ENCODE results near the gene ALS2CL.

Gene ALS2CL

GRCh38 chr3:46634856-46635255 lies 58.6 kb downstream of the ALS2CL start:
- no peak for DNase-seq (ENCODE audit: low read depth in 2 of 3, low spot score in 2 of 3)

DNA sequence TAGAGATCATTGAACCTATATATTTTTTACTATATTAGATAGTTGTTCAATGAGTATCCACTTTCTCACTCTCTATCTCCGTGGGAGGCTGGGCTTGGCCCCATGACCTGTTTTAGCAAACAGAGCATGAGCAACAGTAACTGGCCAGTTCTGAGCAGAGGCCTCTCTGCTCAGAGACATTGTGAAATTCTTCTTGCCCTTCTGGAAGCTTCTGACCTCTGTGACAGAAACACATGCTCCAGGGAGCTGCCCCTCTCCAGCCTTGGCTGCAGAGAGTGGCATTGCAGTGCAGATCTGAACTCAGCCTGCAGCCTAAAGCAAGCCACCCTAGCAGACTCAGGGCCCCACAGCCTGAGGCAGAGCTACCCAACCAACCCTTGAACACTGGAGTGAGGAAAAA lies 60.7 kb downstream of the ALS2CL start:
- no peak for DNase-seq (ENCODE audit: low read depth in 2 of 3, low spot score in 2 of 3)

- DNase-seq (ENCODE audit: low read depth in 2 of 3, low spot score in 2 of 3), result peak; percentile 39 to 52 (median 48)
Measured at GRCh38 chr3:46629551-46630517, 63.6 kb downstream of the ALS2CL start.

GRCh38 chr3:46628901-46629369 lies 64.5 kb downstream of the ALS2CL start:
- no peak for DNase-seq (ENCODE audit: low read depth in 2 of 3, low spot score in 2 of 3)

GRCh38 chr3:46627078-46627477 lies 66.4 kb downstream of the ALS2CL start:
- DNase-seq (ENCODE audit: low read depth in 2 of 3, low spot score in 2 of 3), result no peak

GRCh38 chr3:46626039-46626438 lies 67.4 kb downstream of the ALS2CL start:
- no peak for DNase-seq (ENCODE audit: low read depth in 2 of 3, low spot score in 2 of 3)

DNA sequence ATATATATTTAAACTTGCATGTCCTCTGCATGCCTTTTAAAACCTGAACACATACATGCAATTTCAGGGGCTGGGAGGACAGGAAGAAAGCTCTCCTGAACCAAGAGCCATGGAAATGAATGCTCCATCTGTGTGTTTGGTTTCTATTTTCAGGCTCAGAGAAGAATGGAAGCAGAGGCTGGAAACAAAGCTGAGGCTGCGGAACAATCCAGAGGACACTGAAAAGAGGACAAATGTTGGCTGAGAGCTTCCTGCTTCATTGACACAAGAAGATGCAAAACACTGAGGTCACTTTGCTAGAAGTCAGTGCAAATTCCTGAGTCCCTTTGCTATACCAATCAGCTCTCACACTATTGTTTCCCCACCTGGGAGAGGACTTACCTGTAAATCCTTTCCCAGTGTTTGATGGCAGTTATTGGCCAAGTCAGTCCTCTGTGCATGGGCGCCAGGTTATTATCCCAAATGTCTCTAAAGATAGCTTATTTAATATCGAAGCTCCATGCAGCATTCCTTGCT lies 68.4 kb downstream of the ALS2CL start:
- DNase-seq (ENCODE audit: low read depth in 2 of 3, low spot score in 2 of 3), result no peak

- DNase-seq (ENCODE audit: low read depth in 2 of 3, low spot score in 2 of 3), result no peak
Measured at GRCh38 chr3:46624533-46624932, 68.9 kb downstream of the ALS2CL start.

DNA sequence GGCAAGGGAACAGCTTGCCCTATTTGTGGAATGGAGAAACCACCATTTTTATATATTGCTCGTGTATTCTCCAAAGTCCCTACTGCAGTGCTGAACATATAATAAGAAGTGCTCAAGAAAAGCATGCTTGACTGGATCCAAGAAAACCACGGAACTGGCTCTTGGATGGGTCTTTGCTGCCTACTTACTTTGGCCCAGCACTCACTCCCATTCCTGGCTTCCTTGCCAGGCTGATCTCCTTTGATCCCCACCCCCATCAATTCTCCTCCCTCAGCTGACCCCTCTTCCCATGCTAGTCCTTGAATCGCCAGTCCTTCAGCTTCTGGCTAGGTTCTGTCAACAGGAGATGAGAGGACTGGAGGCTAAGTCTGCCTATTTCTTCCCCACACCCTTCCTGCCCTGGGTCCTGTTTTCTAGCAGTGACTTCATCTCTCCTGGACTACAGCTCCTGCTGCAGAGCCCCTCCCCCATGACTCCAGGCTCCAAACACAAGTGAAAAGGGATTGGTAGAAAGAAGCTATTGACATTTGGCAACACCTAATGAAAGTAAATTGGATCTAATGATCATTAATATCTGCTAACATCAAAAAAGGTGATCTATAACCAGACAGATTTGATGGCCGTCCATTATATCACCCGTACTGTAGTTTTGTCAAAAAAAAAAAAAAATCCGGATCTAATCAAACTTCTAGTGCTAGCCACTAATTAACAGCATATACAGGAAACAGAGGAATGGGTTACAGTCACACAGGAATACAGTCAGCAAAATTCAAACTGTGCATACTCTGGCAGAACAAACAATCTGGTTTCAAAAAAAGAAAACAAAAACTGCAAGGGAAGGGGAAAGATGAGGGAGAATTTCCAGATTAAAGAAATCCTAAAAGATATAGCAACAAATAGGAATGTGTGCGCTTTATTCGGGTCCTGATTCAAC lies 73.4 kb downstream of the ALS2CL start:
- no peak for DNase-seq (ENCODE audit: low read depth in 2 of 3, low spot score in 2 of 3)

Data from activated CD8-positive, alpha-beta memory T cell treated with anti-CD3 and anti-CD28 coated beads for 48 hours (primary cell).